Gastrocnemius medialis (tissue), 4 donors: ENCODE data around the gene DTNBP1.

Experiments used
- CTCF ChIP-seq, 5 experiments: fragments of 450-650 bp in 3 of 5; fragments of 200-600 bp in 2 of 5; sonication (generic) in 2 of 5; IDR thresholded peaks in 4 of 5; conservative IDR thresholded peaks in 1 of 5; 1 replicate in 4 of 5; 2 replicates in 1 of 5; pipeline ENCODE4 v1.5.1; 2016 to 2019; ENCODE audit warnings: antibody characterized with exemption in 5 of 5, mild to moderate bottlenecking in 3 of 5, moderate library complexity in 3 of 5
- POLR2A ChIP-seq, 2 donors: fragments of 450-650 bp; IDR thresholded peaks; one replicate each; pipeline ENCODE4 v1.6.1; 2017; ENCODE audit warnings: antibody characterized with exemption in 2 of 2, mild to moderate bottlenecking in 2 of 2, moderate library complexity in 2 of 2

GRCh38 chr6:15475261-15475660, 187.6 kb downstream of the DTNBP1 start:
- TF ChIP-seq CTCF (IDR thresholded peaks at IDR 0.05 in 4 of 5, conservative IDR thresholded peaks at IDR 0.05 in 1 of 5): no peak
- no peak for TF ChIP-seq POLR2A (IDR thresholded peaks at IDR 0.05)
